Loucy (cell line): Measurements from ENCODE around the gene CLNK.

Experiments
- H2AFZ ChIP-seq: fragments of 200-600 bp; sonication (generic); 2 replicates; pipeline ENCODE4 v1.6.0; 2016; ENCODE audit warnings: antibody characterized with exemption, mild to moderate bottlenecking, low read length, moderate library complexity
- H3F3A ChIP-seq: fragments of 200-600 bp; 2 replicates; pipeline ENCODE4 v1.6.0; 2016; ENCODE audit warnings: antibody characterized with exemption, low read depth, mild to moderate bottlenecking
- H3K27me3 ChIP-seq: fragments of 200-600 bp; sonication (generic); 2 replicates; pipeline ENCODE4 v1.6.1; 2014; ENCODE audit warnings: low read length, mild to moderate bottlenecking; ENCODE audit not compliant: insufficient read depth, poor library complexity, severe bottlenecking
- H3K36me3 ChIP-seq: fragments of 200-600 bp; sonication (generic); 2 replicates; pipeline ENCODE4 v1.6.1; 2016; ENCODE audit warnings: low read length; ENCODE audit not compliant: insufficient read depth
- H3K4me1 ChIP-seq: fragments of 200-600 bp; sonication (generic); 2 replicates; pipeline ENCODE4 v1.5.1; 2014; ENCODE audit warnings: low read length, mild to moderate bottlenecking; ENCODE audit not compliant: insufficient read depth, poor library complexity, severe bottlenecking
- H3K4me2 ChIP-seq: fragments of 200-600 bp; sonication (generic); 2 replicates; pipeline ENCODE4 v1.6.0; 2014; ENCODE audit warnings: antibody characterized with exemption, low read length, low read depth, mild to moderate bottlenecking; ENCODE audit not compliant: poor library complexity, severe bottlenecking
- H3K4me3 ChIP-seq: fragments of 200-600 bp; sonication (generic); 2 replicates; pipeline ENCODE4 v1.5.1; 2014; ENCODE audit warnings: low read length, mild to moderate bottlenecking, mixed read lengths; ENCODE audit not compliant: poor library complexity, severe bottlenecking
- H3K79me2 ChIP-seq: fragments of 200-600 bp; sonication (generic); 2 replicates; pipeline ENCODE4 v1.6.1; 2014; ENCODE audit warnings: low read length; ENCODE audit not compliant: insufficient read depth
- H3K9ac ChIP-seq: fragments of 200-600 bp; sonication (generic); 2 replicates; pipeline ENCODE4 v1.6.0; 2014; ENCODE audit warnings: mild to moderate bottlenecking, low read depth, low read length, moderate library complexity; ENCODE audit not compliant: poor library complexity, severe bottlenecking
- H3K9me2 ChIP-seq: fragments of 200-600 bp; sonication (generic); replicated peaks from 2 replicates; pipeline ENCODE4 v1.6.1; 2016; ENCODE audit warnings: low read depth, low read length, mixed read lengths
- H3K9me3 ChIP-seq: fragments of 200-600 bp; sonication (generic); 2 replicates; pipeline ENCODE4 v1.6.1; 2014; ENCODE audit warnings: mild to moderate bottlenecking, antibody characterized with exemption, low read length, low read depth; ENCODE audit not compliant: insufficient read depth
- H4K20me1 ChIP-seq: fragments of 200-600 bp; sonication (generic); 2 replicates; pipeline ENCODE4 v1.6.0; 2014; ENCODE audit warnings: antibody characterized with exemption, low read length, mild to moderate bottlenecking; ENCODE audit not compliant: insufficient read depth, poor library complexity, severe bottlenecking
- CTCF ChIP-seq: fragments of 200-600 bp; sonication (generic); conservative IDR thresholded peaks from 2 replicates; pipeline ENCODE4 v1.5.1; 2014; ENCODE audit warnings: mild to moderate bottlenecking, antibody characterized with exemption, low read length
- EZH2phosphoT487 ChIP-seq: fragments of 200-600 bp; IDR thresholded peaks from 2 replicates; pipeline ENCODE4 v1.6.1; 2018; ENCODE audit warnings: antibody characterized with exemption, mild to moderate bottlenecking, moderate library complexity, borderline replicate concordance

Gene CLNK

GRCh38 chr4:10587296-10587695, 97.3 kb downstream of the CLNK start:
- peak overlapping the region; percentile 64 for H3K4me2 ChIP-seq
- H3K27me3 ChIP-seq = no peaks in the 10 kb centered on the region
- H3K4me1 ChIP-seq = peaks cover 59% of the 10 kb centered on the region
- no peak for TF ChIP-seq EZH2phosphoT487
- no peak for TF ChIP-seq CTCF
- peaks cover 11% of the 10 kb centered on the region for H3F3A ChIP-seq
- H3K4me3 ChIP-seq = peak overlapping the region; percentile 33
- peak overlapping the region; percentile 45; the same call in 1 of the 2 replicates for H2AFZ ChIP-seq
- no peaks in the 10 kb centered on the region for H3K36me3 ChIP-seq
- no peaks in the 10 kb centered on the region for H4K20me1 ChIP-seq
- H3K9ac ChIP-seq = peak overlapping the region; percentile 58
- H3K9me2 ChIP-seq = no peaks in the 10 kb centered on the region
- H3K79me2 ChIP-seq = no peaks in the 10 kb centered on the region
- no peaks in the 10 kb centered on the region for H3K9me3 ChIP-seq

- H4K20me1 ChIP-seq = no peaks in the 10 kb centered on the region
- H3K4me1 ChIP-seq = peaks cover 50% of the 10 kb centered on the region
- H3K79me2 ChIP-seq = no peaks in the 10 kb centered on the region
- TF ChIP-seq EZH2phosphoT487 (no peak), CTCF (no peak)
- peak overlapping the region; percentile 37 for H3K4me3 ChIP-seq
- H3F3A ChIP-seq = peaks cover 10% of the 10 kb centered on the region
- H3K9me3 ChIP-seq = no peaks in the 10 kb centered on the region
- H3K9me2 ChIP-seq = no peaks in the 10 kb centered on the region
- H3K36me3 ChIP-seq = no peaks in the 10 kb centered on the region
- peak overlapping the region; percentile 50 for H3K4me2 ChIP-seq
- H3K9ac ChIP-seq = peak overlapping the region; percentile 31
- H2AFZ ChIP-seq = peak overlapping the region; percentile 21; the same call in 1 of the 2 replicates
- no peaks in the 10 kb centered on the region for H3K27me3 ChIP-seq
These were observed 100.5 kb downstream of the CLNK start for GRCh38 chr4:10584042-10584441.

GRCh38 chr4:10582951-10583350, 101.6 kb downstream of the CLNK start:
- no peaks in the 10 kb centered on the region for H3K79me2 ChIP-seq
- H3K27me3 ChIP-seq = no peaks in the 10 kb centered on the region
- no peak for TF ChIP-seq CTCF
- no peak for TF ChIP-seq EZH2phosphoT487
- H3K4me3 ChIP-seq = no peak overlapping the region
- H3K9ac ChIP-seq = no peak overlapping the region
- H4K20me1 ChIP-seq = no peaks in the 10 kb centered on the region
- H3F3A ChIP-seq = peaks cover 7% of the 10 kb centered on the region
- no peaks in the 10 kb centered on the region for H3K9me3 ChIP-seq
- H3K4me1 ChIP-seq = peaks cover 39% of the 10 kb centered on the region
- no peaks in the 10 kb centered on the region for H3K36me3 ChIP-seq
- H3K4me2 ChIP-seq = no peak overlapping the region
- H3K9me2 ChIP-seq = no peaks in the 10 kb centered on the region
- H2AFZ ChIP-seq = no peak overlapping the region
